ENCODE measurements around the gene BRD4.
A peak's percentile ranks its signal among the peaks of the same experiment; 100 is the strongest.

The BRD4 gene

DNA sequence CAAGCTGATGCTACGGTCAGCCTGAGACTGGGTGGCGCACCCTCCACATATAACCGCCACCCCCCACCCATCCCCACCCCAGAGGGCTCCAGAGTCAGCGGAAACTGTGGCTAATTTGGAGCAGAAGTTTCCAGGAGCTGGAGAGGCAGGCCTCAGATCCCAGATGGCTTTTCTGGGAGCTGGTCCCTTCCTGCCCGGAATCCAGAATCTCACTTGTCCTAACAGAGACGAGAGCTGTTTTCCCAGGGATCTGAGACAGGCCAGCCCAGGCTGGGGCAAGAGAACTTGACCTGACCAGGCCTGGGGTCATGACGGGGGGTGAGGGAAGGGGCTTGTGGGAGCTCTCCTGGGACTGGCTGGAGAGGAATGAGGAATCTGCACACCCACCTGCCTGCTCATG is 106.6 kb downstream of the BRD4 start (continued):
- no peak for TF ChIP-seq ZBTB10 (tag by site-specific recombination; IDR thresholded peaks at IDR 0.05)
- TF ChIP-seq ZNF354C (tag by site-specific recombination; IDR thresholded peaks at IDR 0.05; ENCODE audit: borderline replicate concordance, low read depth): no peak
- TF ChIP-seq ZNF394 (tag by site-specific recombination; IDR thresholded peaks at IDR 0.05; ENCODE audit: borderline replicate concordance): no peak

DNA sequence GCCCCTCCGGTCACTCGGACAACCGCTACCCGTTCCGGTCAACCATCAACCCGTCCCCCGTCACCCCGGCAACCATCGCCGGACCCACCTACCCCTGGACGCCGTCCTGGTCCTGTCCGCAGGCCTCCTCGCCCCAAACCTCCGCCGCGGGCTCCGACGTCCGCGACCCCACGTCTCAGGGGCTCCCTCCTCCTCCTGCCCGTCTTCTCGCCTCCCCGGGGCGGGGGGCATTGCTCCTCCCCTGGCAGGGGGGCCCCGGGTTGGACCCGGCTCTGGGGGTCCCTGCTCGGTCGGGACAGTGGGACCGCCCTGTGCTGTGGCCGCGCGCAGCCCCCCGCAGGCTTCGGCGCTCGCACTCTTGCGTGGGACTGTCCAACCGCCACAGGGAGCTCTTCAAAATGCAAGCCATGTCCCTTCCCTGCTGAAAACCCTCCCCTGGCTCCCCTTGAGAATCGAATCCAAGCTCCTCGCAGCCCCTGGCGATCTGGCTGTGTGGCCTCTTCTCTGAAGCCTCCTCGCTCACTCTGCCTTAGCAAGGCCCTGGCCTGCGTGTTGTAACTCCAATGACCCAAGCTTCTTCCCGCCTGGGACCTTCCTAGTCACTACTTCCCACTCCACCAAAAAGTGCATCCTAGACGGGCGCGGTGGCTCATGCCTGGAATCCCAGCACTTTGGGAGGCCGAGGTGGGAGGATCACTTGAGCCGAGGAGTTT is 108.5 kb downstream of the BRD4 start:
- H3K4me3 ChIP-seq (ENCODE audit: low read depth, low read length): peak overlapping the region; percentile 52
- H3K27ac ChIP-seq (ENCODE audit: extremely low read depth, low read depth, low read length): no peak overlapping the region
- no peaks in the 10 kb centered on the region for H3K36me3 ChIP-seq (ENCODE audit: control insufficient read depth in 2 of 2, insufficient read depth in 1 of 2, low read length in 2 of 2)
- CTCF ChIA-PET: interaction anchor here (0.8 kb wide), 1 partner anchor 28 kb away, joined by 6 read pairs; no protein-coding TSS in a partner anchor
- no peaks in the 10 kb centered on the region for H3K9me3 ChIP-seq (ENCODE audit: control insufficient read depth, insufficient read depth, low read depth, low read length)
- POLR2A ChIA-PET: no interaction called here
- no peaks in the 10 kb centered on the region for H3K4me1 ChIP-seq (ENCODE audit: control insufficient read depth, insufficient read depth, low read length)
- no peak for TF ChIP-seq ZNF433 (tag by site-specific recombination; IDR thresholded peaks at IDR 0.05; ENCODE audit: low read depth)
- no peak for TF ChIP-seq RBAK (tag by site-specific recombination; IDR thresholded peaks at IDR 0.05)
- TF ChIP-seq GLI4 (tag by site-specific recombination; IDR thresholded peaks at IDR 0.05): no peak
- TF ChIP-seq ZNF146 (tag by site-specific recombination; IDR thresholded peaks at IDR 0.05): 0 out of 2 replicates have a peak, but pooled peaks have one; percentile 3
- TF ChIP-seq ZNF621 (tag by site-specific recombination; IDR thresholded peaks at IDR 0.05): no peak
- TF ChIP-seq ZNF837 (tag by site-specific recombination; IDR thresholded peaks at IDR 0.05): no peak
- TF ChIP-seq ZNF626 (tag by site-specific recombination; IDR thresholded peaks at IDR 0.05): no peak
- no peak for TF ChIP-seq ZNF266 (tag by site-specific recombination; IDR thresholded peaks at IDR 0.05; ENCODE audit: low read depth)
- no peak for TF ChIP-seq ZNF658 (tag by site-specific recombination; IDR thresholded peaks at IDR 0.05)
- no peak for TF ChIP-seq ZNF571 (tag by site-specific recombination; IDR thresholded peaks at IDR 0.05)
- TF ChIP-seq YY1 (tag by site-specific recombination; IDR thresholded peaks at IDR 0.05): no peak
- TF ChIP-seq ZNF214 (tag by site-specific recombination; IDR thresholded peaks at IDR 0.05; ENCODE audit: borderline replicate concordance): no peak
- TF ChIP-seq ZNF777 (tag by site-specific recombination; IDR thresholded peaks at IDR 0.05; ENCODE audit: borderline replicate concordance): peak; percentile 68; the same call in 1 of the 2 replicates
- TF ChIP-seq ZNF561 (tag by site-specific recombination; IDR thresholded peaks at IDR 0.05; ENCODE audit: borderline replicate concordance): no peak; the same call in 1 of the 2 replicates
- TF ChIP-seq ZNF677 (tag by site-specific recombination; IDR thresholded peaks at IDR 0.05): no peak
- no peak for TF ChIP-seq ZBTB21 (tag by site-specific recombination; IDR thresholded peaks at IDR 0.05)
- no peak for TF ChIP-seq ZBTB48 (tag by site-specific recombination; IDR thresholded peaks at IDR 0.05)
- TF ChIP-seq ZNF501 (tag by site-specific recombination; IDR thresholded peaks at IDR 0.05): no peak
- no peak for TF ChIP-seq REPIN1 (tag by site-specific recombination; IDR thresholded peaks at IDR 0.05; ENCODE audit: low read depth)
- peak; percentile 89 for TF ChIP-seq ZNF76 (tag by site-specific recombination; IDR thresholded peaks at IDR 0.05; ENCODE audit: borderline replicate concordance, low read depth)
- peak; percentile 57; the same call in 1 of the 2 replicates for TF ChIP-seq ZFP69B (tag by site-specific recombination; IDR thresholded peaks at IDR 0.05)
- TF ChIP-seq, protein P1, sequence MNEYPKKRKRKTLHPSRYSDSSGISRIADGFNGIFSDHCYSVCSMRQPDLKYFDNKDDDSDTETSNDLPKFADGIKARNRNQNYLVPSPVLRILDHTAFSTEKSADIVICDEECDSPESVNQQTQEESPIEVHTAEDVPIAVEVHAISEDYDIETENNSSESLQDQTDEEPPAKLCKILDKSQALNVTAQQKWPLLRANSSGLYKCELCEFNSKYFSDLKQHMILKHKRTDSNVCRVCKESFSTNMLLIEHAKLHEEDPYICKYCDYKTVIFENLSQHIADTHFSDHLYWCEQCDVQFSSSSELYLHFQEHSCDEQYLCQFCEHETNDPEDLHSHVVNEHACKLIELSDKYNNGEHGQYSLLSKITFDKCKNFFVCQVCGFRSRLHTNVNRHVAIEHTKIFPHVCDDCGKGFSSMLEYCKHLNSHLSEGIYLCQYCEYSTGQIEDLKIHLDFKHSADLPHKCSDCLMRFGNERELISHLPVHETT (tag by site-specific recombination; IDR thresholded peaks at IDR 0.05): no peak
- TF ChIP-seq, protein P2, sequence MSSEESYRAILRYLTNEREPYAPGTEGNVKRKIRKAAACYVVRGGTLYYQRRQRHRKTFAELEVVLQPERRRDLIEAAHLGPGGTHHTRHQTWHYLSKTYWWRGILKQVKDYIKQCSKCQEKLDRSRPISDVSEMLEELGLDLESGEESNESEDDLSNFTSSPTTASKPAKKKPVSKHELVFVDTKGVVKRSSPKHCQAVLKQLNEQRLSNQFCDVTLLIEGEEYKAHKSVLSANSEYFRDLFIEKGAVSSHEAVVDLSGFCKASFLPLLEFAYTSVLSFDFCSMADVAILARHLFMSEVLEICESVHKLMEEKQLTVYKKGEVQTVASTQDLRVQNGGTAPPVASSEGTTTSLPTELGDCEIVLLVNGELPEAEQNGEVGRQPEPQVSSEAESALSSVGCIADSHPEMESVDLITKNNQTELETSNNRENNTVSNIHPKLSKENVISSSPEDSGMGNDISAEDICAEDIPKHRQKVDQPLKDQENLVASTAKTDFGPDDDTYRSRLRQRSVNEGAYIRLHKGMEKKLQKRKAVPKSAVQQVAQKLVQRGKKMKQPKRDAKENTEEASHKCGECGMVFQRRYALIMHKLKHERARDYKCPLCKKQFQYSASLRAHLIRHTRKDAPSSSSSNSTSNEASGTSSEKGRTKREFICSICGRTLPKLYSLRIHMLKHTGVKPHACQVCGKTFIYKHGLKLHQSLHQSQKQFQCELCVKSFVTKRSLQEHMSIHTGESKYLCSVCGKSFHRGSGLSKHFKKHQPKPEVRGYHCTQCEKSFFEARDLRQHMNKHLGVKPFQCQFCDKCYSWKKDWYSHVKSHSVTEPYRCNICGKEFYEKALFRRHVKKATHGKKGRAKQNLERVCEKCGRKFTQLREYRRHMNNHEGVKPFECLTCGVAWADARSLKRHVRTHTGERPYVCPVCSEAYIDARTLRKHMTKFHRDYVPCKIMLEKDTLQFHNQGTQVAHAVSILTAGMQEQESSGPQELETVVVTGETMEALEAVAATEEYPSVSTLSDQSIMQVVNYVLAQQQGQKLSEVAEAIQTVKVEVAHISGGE (tag by site-specific recombination; conservative IDR thresholded peaks at IDR 0.05; ENCODE audit: low read depth): no peak
- TF ChIP-seq ZSCAN23 (tag by site-specific recombination; IDR thresholded peaks at IDR 0.05): no peak
- TF ChIP-seq ZEB2 (tag by site-specific recombination; IDR thresholded peaks at IDR 0.05): peak; percentile 42; the same call in 1 of the 2 replicates
- TF ChIP-seq ZNF629 (tag by site-specific recombination; IDR thresholded peaks at IDR 0.05): no peak
- 0 out of 2 replicates have a peak, but pooled peaks have one; percentile 15 for TF ChIP-seq ZNF324 (tag by site-specific recombination; IDR thresholded peaks at IDR 0.05)
- TF ChIP-seq ZNF239 (tag by site-specific recombination; IDR thresholded peaks at IDR 0.05): no peak

Measured in HEK293 (cell line).